Measurements from ENCODE around the gene SLC26A3.

SLC26A3 gene

GRCh38 chr7:107815254-107815882, 12.3 kb upstream of the SLC26A3 start:
- DNase-seq, result no peak

- no peak for DNase-seq
These were observed 10.5 kb upstream of the SLC26A3 start for GRCh38 chr7:107813524-107813923.

- no peak for DNase-seq
These were observed 8.9 kb upstream of the SLC26A3 start for GRCh38 chr7:107811934-107812333.

DNA sequence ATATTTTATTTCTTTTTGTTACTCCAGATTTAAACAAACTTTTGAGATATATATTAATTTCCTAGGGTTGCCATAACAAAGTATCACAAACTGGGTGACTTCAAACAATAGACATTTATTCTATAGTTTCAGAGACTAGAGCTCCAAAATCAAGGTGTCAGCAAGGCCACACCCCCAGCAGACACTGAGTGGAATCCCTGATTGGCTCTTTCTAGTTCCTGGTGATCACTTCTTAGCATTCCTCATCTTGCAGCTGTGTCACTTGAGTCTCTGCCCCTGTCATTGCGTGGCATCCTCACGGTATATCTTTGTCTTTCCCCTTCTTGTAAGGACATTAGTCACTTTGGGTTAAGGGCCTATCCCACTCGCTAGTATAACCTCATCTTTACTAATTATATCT, 7.6 kb upstream of the SLC26A3 start:
- no peak for DNase-seq

DNA sequence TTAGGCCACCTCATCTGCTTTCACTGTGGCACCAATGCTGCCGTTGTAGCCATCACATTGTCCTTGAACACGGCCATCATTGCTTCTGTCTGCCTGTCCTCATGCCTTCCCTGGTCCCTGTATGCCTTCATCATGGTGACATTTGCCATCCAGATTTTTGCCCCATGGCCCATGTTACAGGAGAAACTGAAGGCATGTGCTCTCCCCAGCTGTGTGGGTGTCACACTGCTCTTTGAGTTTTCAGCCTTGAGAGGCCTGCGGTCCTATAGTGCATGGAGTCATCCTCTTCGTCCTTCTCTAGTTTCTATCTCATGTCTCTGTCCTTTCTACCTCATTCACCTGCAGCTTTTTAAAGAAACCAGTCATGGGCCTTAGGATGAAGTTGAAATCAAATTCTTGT, 6.2 kb upstream of the SLC26A3 start:
- DNase-seq, result no peak

DNA sequence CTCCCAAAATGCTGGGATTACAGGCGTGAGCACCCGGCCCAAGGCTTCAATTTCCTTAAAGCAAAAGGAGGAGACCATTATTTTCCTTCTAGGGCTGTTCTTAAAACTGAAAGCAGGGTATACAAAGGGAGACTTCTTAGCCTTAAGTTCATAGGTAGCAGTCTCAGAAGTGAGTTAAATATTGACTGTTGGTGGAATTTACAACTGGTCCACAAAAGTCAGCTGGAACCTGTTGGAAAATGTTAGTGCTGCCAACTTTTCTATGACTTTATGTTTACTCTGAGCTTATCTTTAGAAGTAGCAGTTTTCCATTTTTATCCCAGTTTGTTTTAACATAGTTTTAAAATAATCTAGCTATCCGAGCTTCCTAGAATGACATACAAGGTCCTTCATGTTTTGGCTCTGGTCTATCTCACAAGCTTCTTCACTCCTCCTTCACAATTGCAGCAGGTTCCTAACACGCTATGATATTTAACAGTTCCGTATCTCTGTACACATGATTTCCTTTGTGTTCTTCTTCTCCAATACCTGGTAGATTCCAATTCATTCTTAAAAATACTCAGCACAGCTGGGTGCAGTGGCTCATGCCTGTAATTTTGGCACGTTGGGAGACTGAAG, 3.3 kb downstream of the SLC26A3 start:
- no peak for DNase-seq

DNA sequence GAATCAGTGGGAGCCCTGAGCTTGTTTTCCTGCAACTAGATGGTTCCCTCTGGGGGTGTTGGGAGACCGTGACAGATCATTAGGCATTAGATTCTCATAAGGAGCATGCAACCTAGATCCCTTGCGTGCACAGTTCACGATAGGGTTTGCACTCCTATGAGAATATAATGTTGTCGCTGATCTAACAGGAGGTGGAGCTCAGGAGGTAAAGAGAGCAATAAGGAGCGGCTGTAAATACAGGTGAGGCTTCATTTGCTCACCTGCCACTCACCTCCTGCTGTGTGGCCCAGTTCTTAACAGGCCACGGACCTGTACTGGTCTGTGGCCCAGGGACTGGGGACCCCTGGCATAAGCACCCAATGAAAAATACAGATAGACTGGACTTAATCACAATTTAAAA, 10.7 kb downstream of the SLC26A3 start:
- no peak for DNase-seq

- no peak for DNase-seq
These were observed 13.4 kb downstream of the SLC26A3 start for GRCh38 chr7:107789647-107790046.

- DNase-seq, result no peak
These were observed 14.4 kb downstream of the SLC26A3 start for GRCh38 chr7:107788662-107789061.

DNA sequence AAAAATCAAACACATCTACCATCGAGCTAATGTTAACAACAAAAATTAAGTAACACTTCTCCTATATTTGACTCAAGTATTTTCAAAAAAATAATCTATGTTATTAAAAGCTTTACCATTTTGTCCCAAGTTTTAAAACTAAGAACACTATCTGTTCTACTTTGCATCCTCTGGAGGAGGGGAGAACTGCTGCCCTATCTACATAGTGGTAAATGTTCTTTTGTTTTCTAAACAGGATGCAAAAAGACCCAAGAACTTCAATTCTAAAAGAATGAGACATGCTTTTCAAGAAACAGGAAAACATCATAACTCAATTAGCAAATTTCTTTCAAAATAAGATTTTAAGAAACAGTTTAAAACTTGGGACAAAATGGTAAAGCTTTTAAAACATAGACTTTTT, 14.8 kb downstream of the SLC26A3 start:
- DNase-seq, result no peak

- no peak for DNase-seq
These were observed 17.1 kb downstream of the SLC26A3 start for GRCh38 chr7:107785926-107786325.

GRCh38 chr7:107785170-107785569, 17.9 kb downstream of the SLC26A3 start:
- DNase-seq, result no peak

DNA sequence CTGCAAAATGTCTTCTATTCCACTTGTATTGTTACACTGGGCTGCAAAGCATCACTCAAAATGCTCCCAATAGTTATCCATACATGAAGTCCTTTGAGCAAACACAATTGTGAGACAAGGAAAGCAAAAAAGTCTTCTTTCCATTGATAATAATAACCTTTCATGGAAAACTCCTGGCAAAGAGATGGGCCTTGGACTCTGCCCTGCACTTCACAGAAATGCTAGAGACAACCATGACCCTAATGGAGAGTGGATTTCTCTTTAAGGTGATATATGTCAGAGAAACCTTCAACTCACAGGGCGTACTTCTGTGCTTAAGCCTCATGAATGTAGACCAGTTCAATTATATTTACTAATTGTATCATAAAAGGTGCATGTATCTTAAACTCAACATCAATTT, 19.4 kb downstream of the SLC26A3 start:
- no peak for DNase-seq

DNA sequence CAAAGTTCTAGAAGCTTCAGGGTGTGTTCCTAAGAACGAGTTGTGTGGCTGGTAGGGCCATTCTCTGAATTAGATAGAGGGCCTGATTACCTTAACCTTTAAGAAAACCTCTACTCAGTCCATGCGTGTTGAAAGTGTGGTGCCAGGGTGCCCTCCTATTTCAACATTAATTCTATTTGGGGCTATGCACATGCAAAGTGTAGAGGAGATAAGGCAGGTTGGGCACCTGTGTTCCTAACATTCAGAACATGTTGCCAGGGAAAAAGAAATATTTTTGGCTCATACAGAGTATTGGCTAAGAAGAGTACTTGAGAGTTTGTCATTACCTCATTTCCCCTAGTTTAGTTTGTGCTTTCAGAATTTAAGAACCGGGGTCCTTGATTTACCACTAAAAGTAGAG, 20.6 kb downstream of the SLC26A3 start:
- no peak for DNase-seq

DNA sequence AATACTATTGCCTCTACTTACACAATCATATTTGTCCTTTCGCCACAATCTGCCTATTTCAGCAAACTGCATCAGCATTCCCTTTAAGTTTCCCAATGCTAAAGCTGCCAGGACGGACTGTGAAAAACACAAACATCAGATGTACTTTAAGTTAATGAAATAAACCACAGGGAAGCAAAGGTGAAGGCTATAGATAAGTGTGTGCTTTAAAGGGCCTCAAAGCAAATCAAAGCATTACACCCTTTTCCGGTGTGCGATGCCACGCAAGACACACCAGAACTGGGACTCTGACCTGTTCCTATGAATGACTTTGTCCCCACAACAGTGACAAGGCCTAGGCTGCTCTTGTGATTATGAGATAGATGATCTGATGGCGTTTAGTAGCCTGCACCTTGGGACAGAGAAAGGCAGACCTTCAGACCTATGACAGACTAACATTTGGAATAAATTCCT, 23.4 kb downstream of the SLC26A3 start:
- no peak for DNase-seq

DNA sequence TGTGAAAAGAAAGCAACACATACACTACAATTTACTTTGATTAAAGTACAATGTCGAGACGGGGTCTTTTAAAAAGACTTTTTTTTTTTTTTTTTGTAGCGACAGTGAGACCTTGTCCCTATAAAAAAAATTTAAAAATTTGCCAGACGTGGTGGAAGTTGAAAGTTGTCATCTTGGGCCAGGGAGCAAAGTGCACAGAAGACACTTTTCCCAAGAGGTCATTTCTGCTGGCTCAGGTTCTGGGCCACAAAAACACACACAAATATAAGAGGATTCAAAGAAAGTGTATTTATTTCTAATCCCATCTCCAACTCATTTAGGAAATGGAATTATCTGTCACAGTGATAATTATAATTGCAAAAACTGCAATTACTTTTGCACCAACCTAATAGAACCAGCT, 24.7 kb downstream of the SLC26A3 start:
- no peak for DNase-seq

DNA sequence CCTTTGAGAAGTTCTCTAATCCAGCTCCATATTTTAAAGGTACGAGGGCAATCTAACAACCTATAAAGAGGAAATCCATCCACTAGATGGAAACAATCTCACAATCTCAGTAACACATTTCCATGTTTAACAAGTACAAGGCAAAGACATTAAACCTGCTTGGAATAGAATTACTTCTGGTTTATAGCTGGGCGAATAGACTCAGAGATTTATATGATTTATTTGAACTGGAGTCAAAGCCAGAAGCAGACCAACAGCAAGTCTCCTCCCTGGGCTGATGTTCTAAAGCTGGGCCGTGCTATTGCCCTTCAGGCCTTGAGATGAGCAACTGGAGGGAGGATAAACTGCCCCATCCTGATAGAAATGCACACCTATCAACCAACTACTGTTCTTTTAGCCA, 25.3 kb downstream of the SLC26A3 start:
- no peak for DNase-seq

DNA sequence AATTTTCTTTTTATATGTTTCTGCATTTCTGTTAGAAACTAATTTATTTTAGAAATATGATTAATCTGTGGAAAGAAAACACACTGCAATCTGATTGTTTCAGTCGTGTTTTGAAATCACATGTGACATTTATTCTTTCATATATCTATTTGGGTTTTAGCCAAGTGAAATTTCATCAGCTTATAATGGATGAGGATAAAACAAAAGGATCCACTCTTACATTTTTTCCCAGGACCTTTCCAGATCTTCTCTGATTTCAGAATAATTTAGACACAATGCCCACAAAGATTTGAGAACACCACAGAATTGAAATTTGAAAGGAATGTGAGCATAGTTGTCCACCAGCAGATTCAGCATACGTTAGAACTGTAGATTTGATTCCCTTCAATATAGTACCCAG, 30.0 kb downstream of the SLC26A3 start:
- DNase-seq, result no peak

DNA sequence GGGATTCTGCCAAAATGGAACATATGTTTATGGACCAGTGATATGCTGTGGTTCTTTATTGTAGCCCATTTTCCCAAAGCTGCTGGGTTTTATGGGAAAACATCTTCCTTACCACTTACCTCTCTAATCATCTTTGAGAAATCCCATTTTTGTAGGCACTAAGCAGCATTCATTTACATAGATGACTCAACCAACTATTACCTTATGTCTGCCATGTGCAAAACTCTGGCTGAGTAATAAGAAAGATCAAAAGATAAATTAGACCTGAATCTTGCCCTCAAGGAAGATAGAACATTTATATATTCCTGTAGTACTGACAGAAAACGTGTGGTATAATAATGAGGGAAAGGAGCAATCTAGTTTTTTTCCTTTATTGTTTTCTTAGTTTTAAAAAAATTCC, 34.8 kb downstream of the SLC26A3 start:
- no peak for DNase-seq

DNA sequence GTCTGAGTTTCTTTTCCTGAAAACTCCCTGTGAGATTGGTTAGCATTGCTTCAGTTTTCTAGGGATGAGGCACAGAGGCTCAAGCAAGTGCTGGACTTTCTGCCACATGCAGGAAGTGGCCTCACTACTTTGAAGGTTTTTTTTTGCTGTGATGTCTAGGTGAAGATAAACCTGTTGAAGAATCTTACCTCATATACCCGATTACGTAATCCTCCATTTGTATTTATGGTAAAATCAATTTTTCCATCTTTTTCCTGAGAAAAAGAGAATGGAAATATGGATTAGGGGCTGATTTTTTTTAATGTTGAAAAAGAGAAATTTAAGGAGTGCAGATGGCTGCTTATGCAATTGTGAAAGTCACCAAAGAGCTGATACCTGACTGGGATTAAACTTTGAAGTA, 35.6 kb downstream of the SLC26A3 start:
- no peak for DNase-seq

GRCh38 chr7:107758667-107759066, 44.4 kb downstream of the SLC26A3 start:
- DNase-seq, result no peak

- no peak for DNase-seq
These were observed 48.4 kb downstream of the SLC26A3 start for GRCh38 chr7:107754642-107755041.

- no peak for DNase-seq
These were observed 51.9 kb downstream of the SLC26A3 start for GRCh38 chr7:107751113-107751512.

GRCh38 chr7:107746006-107746405, 57.0 kb downstream of the SLC26A3 start:
- no peak for DNase-seq

GRCh38 chr7:107744345-107744750, 58.7 kb downstream of the SLC26A3 start:
- no peak for DNase-seq
